ENCODE measurements around the gene CDADC1. TPM values are rescaled to one million over a fixed set of nuclear protein-coding genes. Genes with fewer than 3 reads are reported as not detected.

CDADC1 gene
- total RNA-seq, 1 donor from 2014 or later, result 9.2 TPM

- Mint-ChIP-seq H3K9me3 (no peaks in the 10 kb centered on the region), H3K27me3 (ENCODE audit: low read depth) (no peaks in the 10 kb centered on the region), H3K27ac (no peak overlapping the region), H3K4me1 (no peaks in the 10 kb centered on the region), H3K4me3 (no peak overlapping the region), H3K36me3 (no peaks in the 10 kb centered on the region)
- DNase-seq (ENCODE audit: low spot score in 2 of 2, unreplicated experiment in 2 of 2), result no peak
- TF ChIP-seq CTCF (IDR thresholded peaks at IDR 0.05; ENCODE audit: unreplicated experiment), result no peak
Measured at GRCh38 chr13:49278211-49278610, 30.5 kb downstream of the CDADC1 start.

GRCh38 chr13:49279112-49279511, 31.4 kb downstream of the CDADC1 start:
- no peaks in the 10 kb centered on the region for H3K27me3 Mint-ChIP-seq (ENCODE audit: low read depth)
- no peaks in the 10 kb centered on the region for H3K36me3 Mint-ChIP-seq
- no peak overlapping the region for H3K27ac Mint-ChIP-seq
- no peak for TF ChIP-seq CTCF (IDR thresholded peaks at IDR 0.05; ENCODE audit: unreplicated experiment)
- no peak for DNase-seq (ENCODE audit: low spot score in 2 of 2, unreplicated experiment in 2 of 2)
- H3K9me3 Mint-ChIP-seq, result no peaks in the 10 kb centered on the region
- no peak overlapping the region for H3K4me3 Mint-ChIP-seq
- H3K4me1 Mint-ChIP-seq, result no peaks in the 10 kb centered on the region

- no peaks in the 10 kb centered on the region for H3K9me3 Mint-ChIP-seq
- no peak for TF ChIP-seq CTCF (IDR thresholded peaks at IDR 0.05; ENCODE audit: unreplicated experiment)
- no peak for DNase-seq (ENCODE audit: low spot score in 2 of 2, unreplicated experiment in 2 of 2)
- no peak overlapping the region for H3K27ac Mint-ChIP-seq
- no peaks in the 10 kb centered on the region for H3K36me3 Mint-ChIP-seq
- H3K4me1 Mint-ChIP-seq, result no peaks in the 10 kb centered on the region
- no peak overlapping the region for H3K4me3 Mint-ChIP-seq
- H3K27me3 Mint-ChIP-seq (ENCODE audit: low read depth), result no peaks in the 10 kb centered on the region
Measured at GRCh38 chr13:49279885-49280284, 32.2 kb downstream of the CDADC1 start.

- Mint-ChIP-seq H3K4me1 (peaks cover 9% of the 10 kb centered on the region), H3K27me3 (ENCODE audit: low read depth) (no peaks in the 10 kb centered on the region), H3K4me3 (no peak overlapping the region), H3K9me3 (no peaks in the 10 kb centered on the region), H3K27ac (no peak overlapping the region), H3K36me3 (no peaks in the 10 kb centered on the region)
- no peak for DNase-seq (ENCODE audit: low spot score in 2 of 2, unreplicated experiment in 2 of 2)
- no peak for TF ChIP-seq CTCF (IDR thresholded peaks at IDR 0.05; ENCODE audit: unreplicated experiment)
Measured at GRCh38 chr13:49287995-49288394, 40.3 kb downstream of the CDADC1 start.

GRCh38 chr13:49288458-49288857, 40.7 kb downstream of the CDADC1 start:
- no peak overlapping the region for H3K27ac Mint-ChIP-seq
- H3K9me3 Mint-ChIP-seq, result no peaks in the 10 kb centered on the region
- DNase-seq (ENCODE audit: low spot score in 2 of 2, unreplicated experiment in 2 of 2), result no peak
- H3K4me1 Mint-ChIP-seq, result peaks cover 14% of the 10 kb centered on the region
- TF ChIP-seq CTCF (IDR thresholded peaks at IDR 0.05; ENCODE audit: unreplicated experiment), result no peak
- no peaks in the 10 kb centered on the region for H3K36me3 Mint-ChIP-seq
- no peak overlapping the region for H3K4me3 Mint-ChIP-seq
- H3K27me3 Mint-ChIP-seq (ENCODE audit: low read depth), result no peaks in the 10 kb centered on the region
